ENCODE measurements around the gene ZFYVE26.

Gene ZFYVE26

GRCh38 chr14:67850066-67850830 is 33.9 kb upstream of the ZFYVE26 start:
- TF ChIP-seq, protein P1, sequence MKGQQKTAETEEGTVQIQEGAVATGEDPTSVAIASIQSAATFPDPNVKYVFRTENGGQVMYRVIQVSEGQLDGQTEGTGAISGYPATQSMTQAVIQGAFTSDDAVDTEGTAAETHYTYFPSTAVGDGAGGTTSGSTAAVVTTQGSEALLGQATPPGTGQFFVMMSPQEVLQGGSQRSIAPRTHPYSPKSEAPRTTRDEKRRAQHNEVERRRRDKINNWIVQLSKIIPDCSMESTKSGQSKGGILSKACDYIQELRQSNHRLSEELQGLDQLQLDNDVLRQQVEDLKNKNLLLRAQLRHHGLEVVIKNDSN (IDR thresholded peaks at IDR 0.05) = no peak
- TF ChIP-seq YY1 (IDR thresholded peaks at IDR 0.05; ENCODE audit: low read depth) (no peak), EGR1 (IDR thresholded peaks at IDR 0.05) (no peak), TEAD4 (IDR thresholded peaks at IDR 0.05) (no peak), CREB1 (IDR thresholded peaks at IDR 0.05; ENCODE audit: low read depth) (no peak), ZBTB7A (IDR thresholded peaks at IDR 0.05; ENCODE audit: low read depth) (no peak), RAD21 (IDR thresholded peaks at IDR 0.05; ENCODE audit: low read depth) (no peak), CEBPB (IDR thresholded peaks at IDR 0.05) (no peak), TCF12 (IDR thresholded peaks at IDR 0.05; ENCODE audit: low read depth) (no peak), NFIC (IDR thresholded peaks at IDR 0.05) (no peak), TAF1 (IDR thresholded peaks at IDR 0.05; ENCODE audit: low read depth) (no peak), EP300 (IDR thresholded peaks at IDR 0.05; ENCODE audit: borderline replicate concordance) (no peak)
- TF ChIP-seq, protein P2, sequence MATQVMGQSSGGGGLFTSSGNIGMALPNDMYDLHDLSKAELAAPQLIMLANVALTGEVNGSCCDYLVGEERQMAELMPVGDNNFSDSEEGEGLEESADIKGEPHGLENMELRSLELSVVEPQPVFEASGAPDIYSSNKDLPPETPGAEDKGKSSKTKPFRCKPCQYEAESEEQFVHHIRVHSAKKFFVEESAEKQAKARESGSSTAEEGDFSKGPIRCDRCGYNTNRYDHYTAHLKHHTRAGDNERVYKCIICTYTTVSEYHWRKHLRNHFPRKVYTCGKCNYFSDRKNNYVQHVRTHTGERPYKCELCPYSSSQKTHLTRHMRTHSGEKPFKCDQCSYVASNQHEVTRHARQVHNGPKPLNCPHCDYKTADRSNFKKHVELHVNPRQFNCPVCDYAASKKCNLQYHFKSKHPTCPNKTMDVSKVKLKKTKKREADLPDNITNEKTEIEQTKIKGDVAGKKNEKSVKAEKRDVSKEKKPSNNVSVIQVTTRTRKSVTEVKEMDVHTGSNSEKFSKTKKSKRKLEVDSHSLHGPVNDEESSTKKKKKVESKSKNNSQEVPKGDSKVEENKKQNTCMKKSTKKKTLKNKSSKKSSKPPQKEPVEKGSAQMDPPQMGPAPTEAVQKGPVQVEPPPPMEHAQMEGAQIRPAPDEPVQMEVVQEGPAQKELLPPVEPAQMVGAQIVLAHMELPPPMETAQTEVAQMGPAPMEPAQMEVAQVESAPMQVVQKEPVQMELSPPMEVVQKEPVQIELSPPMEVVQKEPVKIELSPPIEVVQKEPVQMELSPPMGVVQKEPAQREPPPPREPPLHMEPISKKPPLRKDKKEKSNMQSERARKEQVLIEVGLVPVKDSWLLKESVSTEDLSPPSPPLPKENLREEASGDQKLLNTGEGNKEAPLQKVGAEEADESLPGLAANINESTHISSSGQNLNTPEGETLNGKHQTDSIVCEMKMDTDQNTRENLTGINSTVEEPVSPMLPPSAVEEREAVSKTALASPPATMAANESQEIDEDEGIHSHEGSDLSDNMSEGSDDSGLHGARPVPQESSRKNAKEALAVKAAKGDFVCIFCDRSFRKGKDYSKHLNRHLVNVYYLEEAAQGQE (IDR thresholded peaks at IDR 0.05; ENCODE audit: low read depth) = no peak
- TF ChIP-seq, protein P3, sequence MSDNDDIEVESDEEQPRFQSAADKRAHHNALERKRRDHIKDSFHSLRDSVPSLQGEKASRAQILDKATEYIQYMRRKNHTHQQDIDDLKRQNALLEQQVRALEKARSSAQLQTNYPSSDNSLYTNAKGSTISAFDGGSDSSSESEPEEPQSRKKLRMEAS (IDR thresholded peaks at IDR 0.05) = no peak

- TF ChIP-seq RAD21 (IDR thresholded peaks at IDR 0.05; ENCODE audit: low read depth) (no peak), EGR1 (IDR thresholded peaks at IDR 0.05) (no peak), YY1 (IDR thresholded peaks at IDR 0.05; ENCODE audit: low read depth) (no peak), ZBTB7A (IDR thresholded peaks at IDR 0.05; ENCODE audit: low read depth) (no peak), TAF1 (IDR thresholded peaks at IDR 0.05; ENCODE audit: low read depth) (no peak), NFIC (IDR thresholded peaks at IDR 0.05) (no peak), EP300 (IDR thresholded peaks at IDR 0.05; ENCODE audit: borderline replicate concordance) (no peak), TEAD4 (IDR thresholded peaks at IDR 0.05) (no peak), CEBPB (IDR thresholded peaks at IDR 0.05) (no peak), FOXM1 (IDR thresholded peaks at IDR 0.05; ENCODE audit: borderline replicate concordance, low read depth) (no peak)
- TF ChIP-seq, protein P2 (IDR thresholded peaks at IDR 0.05; ENCODE audit: low read depth) = no peak
- TF ChIP-seq, protein P1 (IDR thresholded peaks at IDR 0.05) = no peak
- TF ChIP-seq, protein P3 (IDR thresholded peaks at IDR 0.05) = no peak
Observed at GRCh38 chr14:67846029-67846610, 29.7 kb upstream of the ZFYVE26 start.

GRCh38 chr14:67837011-67837624 is 20.7 kb upstream of the ZFYVE26 start:
- TF ChIP-seq EGR1 (IDR thresholded peaks at IDR 0.05) (no peak), CEBPB (IDR thresholded peaks at IDR 0.05) (no peak), RAD21 (IDR thresholded peaks at IDR 0.05; ENCODE audit: low read depth) (peak; percentile 68), NFIC (IDR thresholded peaks at IDR 0.05) (no peak), TCF12 (IDR thresholded peaks at IDR 0.05; ENCODE audit: low read depth) (no peak), ZBTB7A (IDR thresholded peaks at IDR 0.05; ENCODE audit: low read depth) (no peak), CREB1 (IDR thresholded peaks at IDR 0.05; ENCODE audit: low read depth) (no peak)
- TF ChIP-seq, protein P3 (IDR thresholded peaks at IDR 0.05) = no peak
- TF ChIP-seq, protein P1 (IDR thresholded peaks at IDR 0.05) = no peak

- TF ChIP-seq CREB1 (IDR thresholded peaks at IDR 0.05; ENCODE audit: low read depth) (no peak), RAD21 (IDR thresholded peaks at IDR 0.05; ENCODE audit: low read depth) (no peak), TAF1 (IDR thresholded peaks at IDR 0.05; ENCODE audit: low read depth) (no peak), FOXM1 (IDR thresholded peaks at IDR 0.05; ENCODE audit: borderline replicate concordance, low read depth) (no peak), EGR1 (IDR thresholded peaks at IDR 0.05) (no peak), TEAD4 (IDR thresholded peaks at IDR 0.05) (no peak)
Observed at GRCh38 chr14:67835596-67835995, 19.2 kb upstream of the ZFYVE26 start.

Data from Ishikawa (cell line).